B cell (primary cell): Measurements from ENCODE around the gene AZU1. TPM values are rescaled to one million over a fixed set of nuclear protein-coding genes. Genes with fewer than 3 reads are reported as not detected.

Source experiments
- ATAC-seq: fragments of 200-7000 bp; cut with Tn5 transposase; one replicate; pipeline ENCODE4 v1.10.0; 2021; ENCODE audit warnings: low read depth, mild to moderate bottlenecking, moderate number of reproducible peaks, moderate library complexity
- CTCF ChIA-PET: fragments of 350-600 bp; sonication (Branson Sonifier 250); formaldehyde crosslinking; loops from one replicate; lab custom pipeline; 2021; ENCODE audit warnings: antibody characterized with exemption, inconsistent platforms; lab: Charles Lee
- POLR2A ChIA-PET: fragments of 350-600 bp; sonication (Branson Sonifier 250); formaldehyde crosslinking; loops from one replicate; lab custom pipeline; 2021; ENCODE audit warnings: antibody characterized with exemption; lab: Charles Lee
- DNase-seq: peaks from one replicate; pipeline ENCODE4 v3.0.0; 2013
- H2AFZ ChIP-seq: 2 replicates; pipeline ENCODE4 v1.6.1; 2012; ENCODE audit warnings: mild to moderate bottlenecking, low read depth, low read length; ENCODE audit not compliant: insufficient read depth, poor library complexity, severe bottlenecking
- H3K27ac ChIP-seq, 2 donors: 1 replicate in 1 of 2; 2 replicates in 1 of 2; pipeline ENCODE4 v1.5.1; 2012 to 2013; ENCODE audit warnings: low read length in 2 of 2, mild to moderate bottlenecking in 2 of 2, moderate library complexity in 1 of 2
- H3K27me3 ChIP-seq, 4 experiments: fragments of 200-600 bp in 1 of 4; sonication (generic) in 1 of 4; replicated peaks in 1 of 4; 1 replicate in 2 of 4; 2 replicates in 2 of 4; pipeline versions ENCODE4 v1.6.1 to v1.7.0; 2013 to 2016; ENCODE audit warnings: low read length in 3 of 4, mild to moderate bottlenecking in 2 of 4, mixed read lengths in 1 of 4, moderate library complexity in 1 of 4; ENCODE audit not compliant: insufficient read depth in 4 of 4, control insufficient read depth in 3 of 4; ENCODE audit errors: control extremely low read depth in 1 of 4
- H3K36me3 ChIP-seq, 2 experiments: replicated peaks in 1 of 2; 1 replicate in 1 of 2; 2 replicates in 1 of 2; pipeline versions ENCODE4 v1.6.1 to v1.7.1; 2013; ENCODE audit warnings: low read length in 1 of 2; ENCODE audit not compliant: insufficient read depth in 2 of 2, control insufficient read depth in 1 of 2; ENCODE audit errors: control extremely low read depth in 1 of 2, extremely low read depth in 1 of 2
- H3K4me1 ChIP-seq, 2 donors: fragments of 200-600 bp in 1 of 2; sonication (generic) in 1 of 2; 1 replicate in 1 of 2; 2 replicates in 1 of 2; pipeline versions ENCODE4 v1.5.1 to v1.6.1; 2013 to 2017; ENCODE audit warnings: low read length in 2 of 2; ENCODE audit not compliant: control insufficient read depth in 2 of 2, insufficient read depth in 2 of 2
- H3K4me2 ChIP-seq: replicated peaks from 2 replicates; pipeline ENCODE3; 2012; ENCODE audit warnings: mild to moderate bottlenecking, low read depth, low read length; ENCODE audit not compliant: poor library complexity, severe bottlenecking
- H3K4me3 ChIP-seq, 5 experiments: fragments of 200-600 bp in 1 of 5; sonication (generic) in 1 of 5; 1 replicate in 3 of 5; 2 replicates in 2 of 5; pipeline versions ENCODE4 v1.5.1 to v1.7.0; 2011 to 2016; ENCODE audit warnings: low read length in 4 of 5, mild to moderate bottlenecking in 4 of 5, low read depth in 2 of 5, control low read depth in 1 of 5, moderate library complexity in 1 of 5; ENCODE audit not compliant: insufficient read depth in 1 of 5; ENCODE audit errors: control extremely low read depth in 1 of 5, extremely low read depth in 1 of 5
- H3K79me2 ChIP-seq: fragments of 200-600 bp; sonication (generic); one replicate; pipeline ENCODE4 v1.6.0; 2016; ENCODE audit warnings: low read length; ENCODE audit not compliant: control insufficient read depth, insufficient read depth
- H3K9ac ChIP-seq: fragments of 200-600 bp; sonication (generic); 2 replicates; pipeline ENCODE4 v1.6.1; 2017; ENCODE audit warnings: mild to moderate bottlenecking, low read length, moderate library complexity
- H3K9me3 ChIP-seq, 3 donors: one replicate each; pipeline versions ENCODE4 v1.6.1 to v1.7.1; 2013; ENCODE audit warnings: low read length in 2 of 3; ENCODE audit not compliant: control insufficient read depth in 2 of 3, insufficient read depth in 1 of 3; ENCODE audit errors: control extremely low read depth in 1 of 3
- H4K20me1 ChIP-seq: 2 replicates; pipeline ENCODE4 v1.6.0; 2012; ENCODE audit warnings: mild to moderate bottlenecking, low read length; ENCODE audit not compliant: insufficient read depth, control insufficient read depth, poor library complexity, severe bottlenecking
- H3K27ac Mint-ChIP-seq: one replicate; pipeline ENCODE4 v1.8.0; 2021; ENCODE audit warnings: mixed read lengths
- H3K27me3 Mint-ChIP-seq: one replicate; pipeline ENCODE4 v1.8.0; 2021; ENCODE audit warnings: mixed read lengths
- H3K4me1 Mint-ChIP-seq: one replicate; pipeline ENCODE4 v1.8.0; 2021; ENCODE audit warnings: mixed read lengths
- H3K4me3 Mint-ChIP-seq: one replicate; pipeline ENCODE4 v1.8.0; 2021; ENCODE audit warnings: mixed read lengths
- H3K9me3 Mint-ChIP-seq: one replicate; pipeline ENCODE4 v1.8.0; 2022; ENCODE audit warnings: mixed read lengths; ENCODE audit not compliant: insufficient read depth
- EZH2 ChIP-seq: IDR thresholded peaks from 2 replicates; pipeline ENCODE4 v1.6.1; 2012; ENCODE audit warnings: borderline replicate concordance, low read depth, mild to moderate bottlenecking, moderate library complexity, low read length; ENCODE audit not compliant: insufficient read depth, poor library complexity, severe bottlenecking
- WGBS: methylation state at CpG from one replicate; pipeline ENCODE4 v1.1.5; 2013; ENCODE audit warnings: missing lambda C conversion rate; ENCODE audit not compliant: insufficient coverage; 5-methylcytosine and 5-hydroxymethylcytosine counted together
- intact Hi-C: fragments of 100-400 bp; cut with micrococcal nuclease; formaldehyde crosslinking; loops from one replicate; pipeline ENCODE4 v1.10.0; 2022
- polyA plus RNA-seq: library from polyadenylated mRNA; depleted of rRNA; stranded (reverse); fragments of >200 nt; gene quantifications from 2 replicates; pipeline ENCODE4 v1.2.3, GENCODE V29; 2012
- total RNA-seq, 2 donors: library from RNA; stranded (reverse); fragments of 120-200 nt in 1 of 2; gene quantifications; 1 replicate in 1 of 2; 2 replicates in 1 of 2; pipeline versions ENCODE4 v1.2.3 to v1.2.4, GENCODE V29; 2013 to 2022
- TF ChIP-seq, protein P1 (sequence below): fragments of 200-600 bp; IDR thresholded peaks from one replicate; pipeline ENCODE4 v1.8.0; 2022; ENCODE audit warnings: antibody characterized with exemption, mild to moderate bottlenecking

AZU1 gene
- total and polyA plus RNA-seq, 2 donors (not counting 1 experiment from before 2014, with no cell fraction given), result 0.13 to 0.44 TPM

GRCh38 chr19:802498-803098, 25.0 kb upstream of the AZU1 start:
- peaks cover 97% of the 10 kb centered on the region for H3K79me2 ChIP-seq
- H4K20me1 ChIP-seq, result peaks cover 97% of the 10 kb centered on the region
- no peaks in the 10 kb centered on the region for H3K27me3 ChIP-seq
- H3K9ac ChIP-seq, result no peak overlapping the region
- TF ChIP-seq EZH2, result no peak
- TF ChIP-seq, protein P1, sequence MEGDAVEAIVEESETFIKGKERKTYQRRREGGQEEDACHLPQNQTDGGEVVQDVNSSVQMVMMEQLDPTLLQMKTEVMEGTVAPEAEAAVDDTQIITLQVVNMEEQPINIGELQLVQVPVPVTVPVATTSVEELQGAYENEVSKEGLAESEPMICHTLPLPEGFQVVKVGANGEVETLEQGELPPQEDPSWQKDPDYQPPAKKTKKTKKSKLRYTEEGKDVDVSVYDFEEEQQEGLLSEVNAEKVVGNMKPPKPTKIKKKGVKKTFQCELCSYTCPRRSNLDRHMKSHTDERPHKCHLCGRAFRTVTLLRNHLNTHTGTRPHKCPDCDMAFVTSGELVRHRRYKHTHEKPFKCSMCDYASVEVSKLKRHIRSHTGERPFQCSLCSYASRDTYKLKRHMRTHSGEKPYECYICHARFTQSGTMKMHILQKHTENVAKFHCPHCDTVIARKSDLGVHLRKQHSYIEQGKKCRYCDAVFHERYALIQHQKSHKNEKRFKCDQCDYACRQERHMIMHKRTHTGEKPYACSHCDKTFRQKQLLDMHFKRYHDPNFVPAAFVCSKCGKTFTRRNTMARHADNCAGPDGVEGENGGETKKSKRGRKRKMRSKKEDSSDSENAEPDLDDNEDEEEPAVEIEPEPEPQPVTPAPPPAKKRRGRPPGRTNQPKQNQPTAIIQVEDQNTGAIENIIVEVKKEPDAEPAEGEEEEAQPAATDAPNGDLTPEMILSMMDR, result no peak
- peaks cover 40% of the 10 kb centered on the region for H3K4me1 Mint-ChIP-seq
- ChIA-PET CTCF (no interaction called here), POLR2A (interaction anchor here (0.6 kb wide), 1 partner anchor 9 kb away, joined by 7 read pairs; no protein-coding TSS in a partner anchor)
- no peaks in the 10 kb centered on the region for H3K9me3 Mint-ChIP-seq
- no peak overlapping the region for H2AFZ ChIP-seq
- 98% methylated on average over 25 of the region's 28 CpGs for WGBS
- DNase-seq, result peak; percentile 14
- H3K9me3 ChIP-seq, result no peaks in the 10 kb centered on the region
- no peaks in the 10 kb centered on the region for H3K27me3 Mint-ChIP-seq
- no peak for ATAC-seq
- no peak overlapping the region for H3K27ac ChIP-seq
- H3K4me3 Mint-ChIP-seq, result no peak overlapping the region
- H3K27ac Mint-ChIP-seq, result no peak overlapping the region
- H3K36me3 ChIP-seq, result peaks cover 4 to 72% of the 10 kb centered on the region in 2 experiments
- intact Hi-C loops, result no loop called here
- no peak overlapping the region for H3K4me3 ChIP-seq
- H3K4me1 ChIP-seq, result peaks cover 22 to 39% of the 10 kb centered on the region in 2 donors
- no peak overlapping the region for H3K4me2 ChIP-seq

- Histone ChIP-seq H3K4me1 (peaks cover 22 to 38% of the 10 kb centered on the region in 2 donors), H4K20me1 (peaks cover 100% of the 10 kb centered on the region), H3K27me3 (no peaks in the 10 kb centered on the region), H3K36me3 (peaks cover 6 to 78% of the 10 kb centered on the region in 2 experiments), H3K9me3 (no peaks in the 10 kb centered on the region), H3K4me3 (no peak overlapping the region), H3K79me2 (peaks cover 100% of the 10 kb centered on the region), H3K27ac (no peak overlapping the region), H2AFZ (no peak overlapping the region), H3K9ac (no peak overlapping the region), H3K4me2 (no peak overlapping the region)
- H3K27ac Mint-ChIP-seq, result no peak overlapping the region
- ChIA-PET POLR2A (no interaction called here), CTCF (no interaction called here)
- no peaks in the 10 kb centered on the region for H3K27me3 Mint-ChIP-seq
- peaks cover 40% of the 10 kb centered on the region for H3K4me1 Mint-ChIP-seq
- 95% methylated on average over 10 of the region's 17 CpGs for WGBS
- H3K4me3 Mint-ChIP-seq, result no peak overlapping the region
- DNase-seq (peak; percentile 13), ATAC-seq (no peak)
- intact Hi-C loops, result no loop called here
- TF ChIP-seq EZH2, result no peak
- TF ChIP-seq, protein P1, result no peak
- H3K9me3 Mint-ChIP-seq, result no peaks in the 10 kb centered on the region
Observed at GRCh38 chr19:803099-803561, 24.5 kb upstream of the AZU1 start.
